DND-41 (cell line): Measurements from ENCODE around the gene COG2.

Source experiments
- CTCF ChIP-seq: IDR thresholded peaks from 2 replicates; pipeline ENCODE4 v1.5.1; 2012; ENCODE audit warnings: borderline replicate concordance, low read length, moderate library complexity, mild to moderate bottlenecking; ENCODE audit not compliant: poor library complexity, severe bottlenecking; ENCODE audit errors: extremely low read depth
- EZH2 ChIP-seq: IDR thresholded peaks from 3 replicates; pipeline ENCODE4 v1.6.1; 2012; ENCODE audit warnings: borderline replicate concordance, low read depth, mild to moderate bottlenecking, moderate library complexity, low read length, inconsistent platforms; ENCODE audit not compliant: severe bottlenecking

DNA sequence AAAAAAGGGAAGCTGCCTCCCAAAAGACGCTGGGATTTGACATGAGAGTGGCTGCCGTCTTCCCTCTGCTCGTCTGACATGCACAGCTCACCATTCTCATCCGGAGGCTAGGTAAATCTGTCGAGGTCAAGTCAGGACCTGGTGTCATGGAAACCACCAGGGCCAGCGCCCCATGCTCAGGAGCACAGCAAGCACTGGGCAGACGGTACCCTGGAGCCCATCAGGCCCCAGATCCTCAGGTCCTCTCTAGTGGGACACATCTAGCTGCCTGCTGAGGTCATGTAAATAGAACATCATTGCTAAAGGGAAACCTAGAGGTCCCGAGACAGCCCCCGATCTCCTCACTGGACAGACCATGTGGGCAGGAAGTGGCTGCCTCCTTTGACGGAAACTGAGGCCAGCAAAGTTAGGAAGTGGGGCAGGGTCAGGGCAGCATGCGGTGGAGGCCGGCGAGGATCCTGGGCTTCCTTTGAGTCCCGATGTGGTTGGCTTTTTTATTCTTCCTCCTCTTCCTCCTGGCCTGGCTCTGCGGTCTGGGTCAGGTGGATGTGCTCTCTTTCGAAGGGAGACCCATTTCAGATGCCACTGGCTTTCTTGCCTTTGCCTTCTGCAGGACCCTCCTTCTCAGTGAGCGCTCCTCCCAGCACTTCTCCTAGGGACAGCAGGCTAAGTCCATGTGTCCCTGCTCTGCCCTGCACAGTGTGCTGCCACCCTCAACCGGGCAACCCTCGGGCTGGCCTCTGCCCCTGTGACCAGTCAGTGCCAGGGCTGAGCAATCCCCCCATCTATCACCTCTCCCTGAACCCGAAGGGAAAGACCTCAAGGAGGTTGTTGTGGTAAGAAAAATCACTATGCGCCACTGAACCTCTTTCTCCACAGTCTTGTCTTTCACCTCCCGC, 65.7 kb downstream of the COG2 start:
- TF ChIP-seq CTCF = no peak
- no peak for TF ChIP-seq EZH2
